Ishikawa (cell line): ENCODE results near the gene SLC51B.

Experiments used
- RAD21 ChIP-seq: IDR thresholded peaks from 2 replicates; pipeline ENCODE4 v1.6.1; 2012; ENCODE audit warnings: low read depth
- TAF1 ChIP-seq: IDR thresholded peaks from 2 replicates; pipeline ENCODE4 v1.6.1; 2012; ENCODE audit warnings: low read depth, mild to moderate bottlenecking
- YY1 ChIP-seq: IDR thresholded peaks from 2 replicates; pipeline ENCODE4 v1.6.1; 2012; ENCODE audit warnings: low read depth
- TF ChIP-seq, protein P1 (sequence below): IDR thresholded peaks from 2 replicates; pipeline ENCODE4 v1.6.1; 2012
- TF ChIP-seq, protein P2 (sequence below): IDR thresholded peaks from 2 replicates; pipeline ENCODE4 v1.6.1; 2012; ENCODE audit warnings: low read depth, mild to moderate bottlenecking
- TF ChIP-seq, protein P3 (sequence below): IDR thresholded peaks from 2 replicates; pipeline ENCODE4 v1.6.1; 2012

DNA sequence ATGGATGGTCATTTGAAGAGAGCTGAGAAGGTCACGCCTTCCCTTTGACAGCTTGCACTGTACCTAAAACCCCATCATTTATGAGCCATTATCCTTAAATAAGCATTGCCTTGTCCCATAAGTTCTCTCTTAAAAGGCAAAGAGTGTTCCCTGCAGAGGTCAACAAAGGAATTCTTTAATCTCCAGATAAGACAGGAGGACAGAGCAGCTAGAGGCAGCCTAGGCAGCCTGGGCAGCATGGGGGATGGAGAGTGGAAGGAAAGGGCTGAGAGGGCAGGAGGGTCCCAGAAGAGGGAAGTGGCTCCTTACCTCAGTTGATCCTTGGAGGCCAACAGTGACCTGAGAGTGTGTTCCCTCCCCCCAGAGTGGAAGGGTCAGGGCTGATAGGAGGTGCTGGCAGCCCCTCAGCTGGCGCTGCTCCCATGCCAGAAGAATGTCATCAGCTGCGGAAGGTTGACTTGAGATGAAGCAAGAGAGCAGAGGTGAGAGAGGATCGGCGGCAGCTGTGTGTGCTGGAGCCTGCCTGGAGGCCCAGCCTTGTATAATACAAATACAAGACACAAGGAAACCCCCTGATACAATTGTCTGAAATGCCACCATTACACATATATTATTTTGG lies 44.1 kb downstream of the SLC51B start:
- TF ChIP-seq YY1 = no peak
- TF ChIP-seq, protein P1, sequence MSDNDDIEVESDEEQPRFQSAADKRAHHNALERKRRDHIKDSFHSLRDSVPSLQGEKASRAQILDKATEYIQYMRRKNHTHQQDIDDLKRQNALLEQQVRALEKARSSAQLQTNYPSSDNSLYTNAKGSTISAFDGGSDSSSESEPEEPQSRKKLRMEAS = no peak
- TF ChIP-seq, protein P2, sequence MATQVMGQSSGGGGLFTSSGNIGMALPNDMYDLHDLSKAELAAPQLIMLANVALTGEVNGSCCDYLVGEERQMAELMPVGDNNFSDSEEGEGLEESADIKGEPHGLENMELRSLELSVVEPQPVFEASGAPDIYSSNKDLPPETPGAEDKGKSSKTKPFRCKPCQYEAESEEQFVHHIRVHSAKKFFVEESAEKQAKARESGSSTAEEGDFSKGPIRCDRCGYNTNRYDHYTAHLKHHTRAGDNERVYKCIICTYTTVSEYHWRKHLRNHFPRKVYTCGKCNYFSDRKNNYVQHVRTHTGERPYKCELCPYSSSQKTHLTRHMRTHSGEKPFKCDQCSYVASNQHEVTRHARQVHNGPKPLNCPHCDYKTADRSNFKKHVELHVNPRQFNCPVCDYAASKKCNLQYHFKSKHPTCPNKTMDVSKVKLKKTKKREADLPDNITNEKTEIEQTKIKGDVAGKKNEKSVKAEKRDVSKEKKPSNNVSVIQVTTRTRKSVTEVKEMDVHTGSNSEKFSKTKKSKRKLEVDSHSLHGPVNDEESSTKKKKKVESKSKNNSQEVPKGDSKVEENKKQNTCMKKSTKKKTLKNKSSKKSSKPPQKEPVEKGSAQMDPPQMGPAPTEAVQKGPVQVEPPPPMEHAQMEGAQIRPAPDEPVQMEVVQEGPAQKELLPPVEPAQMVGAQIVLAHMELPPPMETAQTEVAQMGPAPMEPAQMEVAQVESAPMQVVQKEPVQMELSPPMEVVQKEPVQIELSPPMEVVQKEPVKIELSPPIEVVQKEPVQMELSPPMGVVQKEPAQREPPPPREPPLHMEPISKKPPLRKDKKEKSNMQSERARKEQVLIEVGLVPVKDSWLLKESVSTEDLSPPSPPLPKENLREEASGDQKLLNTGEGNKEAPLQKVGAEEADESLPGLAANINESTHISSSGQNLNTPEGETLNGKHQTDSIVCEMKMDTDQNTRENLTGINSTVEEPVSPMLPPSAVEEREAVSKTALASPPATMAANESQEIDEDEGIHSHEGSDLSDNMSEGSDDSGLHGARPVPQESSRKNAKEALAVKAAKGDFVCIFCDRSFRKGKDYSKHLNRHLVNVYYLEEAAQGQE = no peak
- TF ChIP-seq RAD21 = no peak
- no peak for TF ChIP-seq TAF1
- TF ChIP-seq, protein P3, sequence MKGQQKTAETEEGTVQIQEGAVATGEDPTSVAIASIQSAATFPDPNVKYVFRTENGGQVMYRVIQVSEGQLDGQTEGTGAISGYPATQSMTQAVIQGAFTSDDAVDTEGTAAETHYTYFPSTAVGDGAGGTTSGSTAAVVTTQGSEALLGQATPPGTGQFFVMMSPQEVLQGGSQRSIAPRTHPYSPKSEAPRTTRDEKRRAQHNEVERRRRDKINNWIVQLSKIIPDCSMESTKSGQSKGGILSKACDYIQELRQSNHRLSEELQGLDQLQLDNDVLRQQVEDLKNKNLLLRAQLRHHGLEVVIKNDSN = no peak
